ENCODE results near the gene ZC3H18.

Gene ZC3H18

DNA sequence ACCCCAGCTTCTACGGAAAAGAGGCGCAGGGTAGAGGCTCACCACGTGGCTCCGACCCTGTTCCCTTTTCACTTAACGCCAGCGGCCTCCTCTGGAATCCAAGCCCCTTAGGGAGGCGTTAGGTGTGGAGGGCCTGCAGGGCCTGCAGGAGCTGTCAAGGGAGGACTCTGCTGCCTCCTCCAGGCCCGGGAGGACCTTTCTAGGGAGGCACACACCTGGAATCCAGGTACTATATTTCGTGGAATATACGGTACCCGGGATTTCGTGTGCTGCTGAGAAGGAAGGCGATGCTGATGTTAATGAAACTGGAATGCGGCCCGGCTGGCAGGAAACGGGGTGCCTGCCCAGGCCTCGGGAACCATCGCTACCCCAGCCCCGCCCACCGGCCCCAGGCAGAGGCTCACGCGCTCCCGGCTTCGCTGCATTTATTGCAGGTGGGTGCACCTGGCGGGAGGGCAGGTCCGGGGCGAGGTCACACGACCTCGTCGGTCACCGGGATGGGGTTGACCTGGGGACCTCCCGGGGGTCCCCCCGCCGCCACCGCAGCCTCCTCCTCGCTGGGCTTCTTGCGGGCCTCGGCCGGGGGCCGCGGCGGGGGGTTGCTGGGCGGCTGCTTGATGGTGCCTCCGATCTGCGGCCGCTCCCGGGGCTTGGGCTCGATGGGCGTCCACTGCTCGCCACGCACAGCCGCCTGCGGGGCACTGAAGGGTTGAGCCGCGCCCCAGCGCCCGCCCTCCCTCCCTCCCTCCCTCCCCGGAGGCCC, 72.9 kb downstream of the ZC3H18 start:
- no peak for DNase-seq

DNA sequence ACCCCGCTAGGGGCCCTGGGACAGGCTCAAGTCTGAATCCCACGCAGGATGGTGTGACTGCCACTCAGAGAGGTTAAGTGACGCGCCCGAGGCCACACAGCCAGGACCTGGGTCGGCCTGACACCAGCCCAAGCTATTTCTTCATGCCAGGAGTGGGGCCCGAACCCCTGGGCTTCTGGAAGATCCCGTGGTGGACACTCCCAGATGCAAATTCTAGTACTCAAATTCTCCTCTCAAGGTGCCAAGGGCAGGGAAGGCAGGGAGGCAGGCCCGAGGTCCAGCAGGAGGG, 73.4 kb downstream of the ZC3H18 start:
- DNase-seq, result no peak

DNA sequence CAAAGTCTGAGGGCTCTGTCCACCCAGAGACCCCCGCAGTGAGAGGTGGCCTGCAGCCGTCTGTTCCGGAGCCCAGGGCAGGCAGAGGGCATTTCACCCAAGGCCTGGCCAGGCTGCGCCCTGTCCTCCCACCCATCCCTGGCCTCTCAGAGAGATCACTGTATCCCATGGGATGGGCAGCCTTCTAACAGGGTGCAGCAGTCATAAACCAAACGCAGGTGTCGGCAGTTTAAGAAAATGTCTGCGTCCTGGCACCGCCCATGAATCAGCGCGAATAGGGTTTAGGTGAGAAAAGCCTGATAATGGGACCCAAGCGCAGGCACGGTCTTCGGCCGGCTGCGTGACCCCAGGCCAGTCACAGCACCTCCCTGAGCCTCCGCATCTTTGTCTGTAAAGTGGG, 75.3 kb downstream of the ZC3H18 start:
- no peak for DNase-seq

DNA sequence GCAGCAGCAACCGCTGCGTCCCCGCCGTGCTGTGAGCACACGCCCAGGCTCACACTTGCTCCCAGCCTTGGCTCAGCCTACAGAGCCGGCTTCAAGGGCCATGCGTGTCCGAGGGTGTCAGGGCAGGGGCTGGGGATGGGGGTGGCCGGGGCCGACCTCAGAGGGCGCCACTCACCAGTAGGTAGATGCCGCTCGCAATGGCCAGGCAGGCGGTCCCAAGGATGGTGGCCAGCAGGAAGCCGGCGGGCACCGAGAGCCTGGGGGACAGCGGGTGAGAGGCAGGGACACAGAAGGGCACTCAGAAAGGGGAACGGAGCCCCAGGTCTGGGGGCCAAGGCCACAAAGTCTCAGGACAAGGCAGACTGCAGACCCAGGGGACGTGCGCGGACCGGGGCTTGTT, 75.7 kb downstream of the ZC3H18 start:
- no peak for DNase-seq

DNA sequence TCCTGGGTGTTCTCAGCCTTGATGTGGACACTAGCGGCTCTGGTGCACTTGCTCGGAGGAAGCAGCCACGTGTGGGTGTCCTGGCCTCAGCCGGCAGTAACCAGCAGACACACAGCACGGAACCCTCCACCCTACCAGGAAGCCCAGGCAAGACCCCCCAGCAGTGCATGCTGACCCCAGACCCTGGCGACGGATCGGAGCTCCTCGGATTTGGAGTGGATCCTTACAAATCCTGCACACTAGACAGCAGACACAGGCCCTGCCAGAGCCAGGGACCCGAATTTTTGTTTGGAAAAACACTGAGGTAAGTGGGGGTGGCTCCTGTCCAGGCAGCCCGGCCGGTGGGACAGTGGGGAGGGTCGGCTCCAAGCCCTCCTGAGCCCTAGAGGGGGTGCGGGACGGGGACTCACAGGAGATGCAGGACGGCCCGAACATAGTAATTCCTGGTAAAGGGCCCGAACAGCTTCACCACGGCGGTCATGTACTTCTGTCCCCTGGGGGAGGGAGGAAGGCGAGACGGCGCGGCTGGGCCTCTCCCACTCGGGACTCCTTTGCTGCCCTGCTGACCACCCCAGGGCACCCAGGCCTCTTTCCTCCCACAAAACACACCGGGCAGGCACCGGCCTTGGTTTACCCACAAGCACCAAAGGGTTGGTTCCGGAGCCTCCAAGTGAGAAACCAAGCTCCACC, 76.3 kb downstream of the ZC3H18 start:
- DNase-seq, result no peak

DNA sequence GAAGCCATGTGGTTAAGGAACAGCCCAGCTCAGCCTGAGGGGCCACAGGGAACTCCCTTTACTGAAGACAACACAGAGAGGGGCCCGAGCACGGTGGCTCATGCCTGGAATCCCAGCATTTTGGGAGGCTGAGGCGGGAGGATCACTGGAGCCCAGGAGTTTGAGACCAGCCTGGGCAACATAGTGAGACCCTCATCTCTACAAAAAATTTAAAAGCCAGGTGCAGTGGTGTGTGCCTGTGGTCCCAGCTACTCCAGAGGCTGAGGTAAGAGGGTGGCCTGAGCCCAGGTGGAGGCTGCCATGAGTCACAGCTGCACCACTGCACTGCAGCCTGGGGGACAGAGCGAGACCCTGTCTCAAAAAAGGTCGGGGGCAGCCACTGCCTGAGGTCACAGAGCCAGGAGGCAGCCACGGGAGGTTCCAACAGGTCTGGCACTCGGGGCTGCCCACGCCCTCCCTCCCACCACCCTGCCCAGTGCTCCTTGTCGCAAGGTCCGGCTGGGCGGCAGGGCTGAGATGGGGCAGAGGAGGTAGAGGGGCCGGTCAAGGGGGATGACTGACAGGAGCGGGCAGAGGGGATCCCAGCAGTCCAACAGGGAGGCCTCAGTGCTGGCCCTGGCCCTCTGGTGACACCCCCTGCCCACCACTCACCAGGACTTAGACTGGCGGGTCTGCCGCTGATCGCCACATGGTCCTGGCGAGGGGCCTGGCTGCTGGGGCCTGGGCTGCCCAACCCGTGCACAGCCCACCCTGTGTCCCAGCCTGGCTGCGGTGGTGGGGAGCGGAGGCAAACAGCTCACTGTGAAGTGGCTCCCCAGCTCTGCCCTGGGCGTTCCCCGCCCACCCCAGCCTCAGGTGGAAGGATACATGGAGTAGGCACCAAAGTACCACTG, 77.2 kb downstream of the ZC3H18 start:
- DNase-seq, result no peak

DNA sequence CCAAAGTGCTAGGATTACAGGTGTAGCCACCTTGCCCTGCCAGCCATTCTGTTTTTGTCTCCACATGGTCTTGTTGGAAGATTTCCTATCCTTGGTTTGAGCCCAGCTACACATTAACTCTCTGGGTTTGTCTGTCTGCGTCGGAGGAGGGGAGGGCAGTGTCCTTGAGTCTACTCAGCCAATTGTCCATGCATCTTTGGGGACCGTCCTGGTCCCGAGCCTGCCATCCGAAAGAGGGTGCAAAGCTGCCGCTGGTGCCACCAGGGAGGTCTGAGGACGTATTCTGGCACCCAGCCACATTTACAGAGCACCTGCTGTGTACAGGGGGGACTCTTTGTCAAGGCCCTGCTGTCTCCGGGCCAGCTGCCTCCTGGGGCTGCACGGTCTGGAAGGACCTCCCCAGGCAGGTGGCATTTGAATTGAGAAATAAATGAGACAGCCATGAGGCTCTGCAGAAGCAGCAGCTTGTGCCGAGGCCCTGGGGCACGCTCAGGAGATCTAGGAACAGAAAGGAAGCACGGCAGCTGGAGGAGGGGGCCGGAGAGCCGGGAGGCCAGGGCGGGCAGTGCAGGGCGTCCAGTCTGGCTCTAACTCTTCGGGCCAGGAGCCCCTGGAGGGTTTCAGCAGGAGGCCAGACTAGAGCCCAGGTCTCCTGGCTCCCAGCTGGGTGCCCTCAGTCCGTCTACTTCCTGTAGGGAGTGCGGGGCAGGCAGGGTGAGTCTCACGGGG, 79.2 kb downstream of the ZC3H18 start:
- DNase-seq, result no peak

DNA sequence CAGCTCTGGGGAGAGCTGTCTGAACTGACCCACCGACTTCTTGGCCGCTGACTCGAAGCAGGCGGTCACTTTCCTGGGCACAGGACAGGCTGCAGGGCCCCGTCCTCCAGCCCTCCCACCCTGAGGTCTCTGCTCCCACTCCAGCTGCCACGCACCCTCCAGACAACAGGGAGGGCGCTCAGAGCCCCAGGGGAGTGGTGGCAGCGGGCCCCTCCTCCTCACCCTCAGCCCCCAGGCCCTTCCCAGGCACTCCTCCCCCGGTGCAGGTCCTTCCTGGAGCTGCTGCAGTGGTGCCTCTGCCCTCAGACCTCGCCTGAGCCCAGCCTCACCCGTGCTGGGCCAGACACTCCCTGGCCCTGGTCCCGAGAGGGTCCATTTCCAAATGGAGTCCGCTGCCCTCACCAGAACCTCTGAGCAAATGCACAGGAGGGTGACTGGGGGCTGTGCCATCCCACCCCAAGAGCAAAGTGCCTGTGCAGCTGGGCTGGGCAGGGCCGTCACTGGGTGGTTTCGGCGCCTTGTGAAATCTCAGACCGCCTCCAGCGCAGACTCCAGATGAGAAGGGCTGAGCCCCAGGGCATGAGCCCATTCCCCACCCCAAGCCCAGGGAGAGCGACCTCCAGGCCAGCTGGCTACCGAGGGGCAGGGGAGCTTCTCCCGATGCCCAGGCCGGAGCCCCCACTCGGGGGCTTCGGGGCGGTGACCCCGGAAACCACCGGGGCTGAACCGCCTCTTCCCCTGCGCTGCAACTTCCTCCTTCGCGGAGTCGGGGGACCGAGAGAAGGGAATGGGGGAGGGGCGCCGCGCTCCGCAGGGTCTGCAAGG, 79.9 kb downstream of the ZC3H18 start:
- no peak for DNase-seq

DNA sequence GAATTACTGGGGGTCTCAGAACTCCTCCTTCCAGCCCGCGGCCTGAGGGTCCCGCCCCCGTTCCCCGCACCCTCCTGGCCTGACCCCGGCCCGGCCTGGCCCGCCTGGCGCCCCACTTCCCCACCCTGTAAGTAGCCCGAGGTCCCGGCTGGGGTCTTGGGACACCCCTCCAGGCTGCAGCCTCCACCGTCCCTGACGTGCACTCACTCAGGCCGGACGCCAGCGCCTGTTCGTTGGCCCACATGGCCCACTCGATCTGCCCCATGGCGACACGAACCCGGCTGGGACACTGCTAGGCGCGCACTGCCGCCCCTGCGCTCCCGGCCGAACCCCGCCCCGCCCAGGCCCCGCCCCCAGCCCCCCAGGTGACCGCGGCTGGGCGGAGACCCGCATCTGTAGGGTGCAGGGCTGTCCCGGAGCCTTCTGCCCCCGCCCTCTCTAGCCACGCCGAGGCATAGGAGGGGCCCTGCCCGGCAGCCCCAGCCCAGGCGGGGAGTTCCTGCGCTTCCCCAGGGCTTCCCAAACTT, 80.6 kb downstream of the ZC3H18 start, which contains the start of gene CYBA:
CYBA (minus strand) TSS at position 305 of the 527 bp plus-strand sequence; CDS start at position 265, 40 bp downstream.
- peak; percentile 72 for DNase-seq

DNA sequence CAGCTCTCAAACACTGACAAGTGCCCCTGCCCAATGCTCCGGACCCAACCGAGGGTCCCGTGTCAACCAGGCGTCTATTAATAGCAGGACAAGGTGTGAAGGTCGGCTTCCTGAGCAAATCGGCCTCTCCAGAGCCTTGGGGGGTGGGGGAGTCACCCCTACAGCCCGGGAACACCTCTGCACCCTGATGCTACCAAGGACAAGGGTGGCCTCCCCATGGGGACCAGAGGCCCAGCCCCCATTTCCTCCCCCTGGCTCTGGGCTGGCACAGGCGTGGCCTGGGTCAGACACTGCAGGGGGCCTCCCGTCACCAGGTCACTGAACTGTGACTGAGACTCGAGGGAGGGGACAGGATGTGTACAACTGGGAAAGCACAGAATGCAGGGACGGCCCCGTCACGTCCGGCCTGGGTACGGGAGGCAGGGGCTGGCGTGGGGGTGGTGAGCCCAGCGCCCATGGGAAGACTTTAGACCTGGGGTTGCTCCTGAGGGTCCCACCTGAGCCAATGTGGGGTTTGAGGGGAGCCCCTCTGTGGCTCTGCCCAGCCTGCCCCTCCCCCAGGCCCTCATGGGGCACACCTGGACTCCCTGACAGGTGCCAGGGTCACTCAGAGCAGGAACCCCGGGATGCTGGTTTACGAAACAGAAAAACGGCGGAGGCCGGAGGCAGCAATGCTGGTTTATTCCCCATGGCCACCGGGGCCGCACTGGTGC, 81.2 kb downstream of the ZC3H18 start:
- no peak for DNase-seq

DNA sequence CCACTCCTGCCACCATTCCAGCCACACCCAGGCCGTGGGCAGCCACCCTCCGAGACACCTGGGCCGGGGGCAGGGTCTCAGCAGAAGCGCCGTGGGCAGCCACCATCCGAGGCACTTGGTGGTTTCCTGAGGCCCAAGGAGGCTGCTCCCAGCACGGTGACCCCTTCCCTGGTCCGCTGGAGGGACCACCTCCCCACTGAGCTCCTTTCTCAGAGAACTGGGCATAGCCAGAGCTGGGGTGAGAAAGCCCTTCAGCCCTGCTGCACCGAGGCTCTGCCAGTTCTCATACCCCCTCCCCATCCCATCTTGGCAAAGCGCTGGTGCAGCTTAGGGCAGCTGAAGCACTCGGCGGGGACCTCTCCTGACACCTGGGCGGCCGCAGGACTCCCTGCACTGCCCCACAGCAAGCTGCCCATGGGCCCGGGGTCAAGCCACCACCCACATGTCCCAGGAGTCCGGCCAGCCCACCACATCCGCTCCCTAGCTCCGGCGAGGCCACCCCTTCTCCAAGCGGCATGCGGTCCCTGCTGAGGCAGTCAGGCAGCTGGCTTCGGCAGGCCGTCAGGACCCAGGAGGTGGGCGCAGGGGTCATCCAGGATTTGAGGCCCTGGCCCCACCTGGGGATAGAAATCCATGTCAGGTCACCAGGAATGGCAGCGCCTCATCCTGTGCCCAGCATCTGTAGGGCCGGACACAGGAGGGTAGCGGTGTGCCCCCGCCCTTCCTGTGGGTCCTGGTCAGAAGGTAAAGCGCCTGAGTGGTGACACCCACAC, 82.0 kb downstream of the ZC3H18 start:
- no peak for DNase-seq

DNA sequence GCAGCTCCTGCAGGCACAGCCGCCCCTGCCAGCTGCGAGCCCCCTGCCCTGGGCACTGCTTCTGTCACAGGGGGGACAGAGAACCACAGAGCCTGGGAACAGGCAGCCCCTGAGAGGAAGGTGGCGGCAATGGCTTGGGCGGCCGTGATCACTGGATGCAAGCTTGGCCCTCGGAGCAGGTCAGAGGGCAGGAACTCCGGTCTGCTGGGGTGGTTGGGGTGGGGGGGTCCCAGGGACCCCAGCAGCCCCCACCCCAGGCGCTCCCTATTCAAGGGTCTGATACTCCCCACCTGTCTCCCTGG, 82.5 kb downstream of the ZC3H18 start:
- DNase-seq, result no peak

DNA sequence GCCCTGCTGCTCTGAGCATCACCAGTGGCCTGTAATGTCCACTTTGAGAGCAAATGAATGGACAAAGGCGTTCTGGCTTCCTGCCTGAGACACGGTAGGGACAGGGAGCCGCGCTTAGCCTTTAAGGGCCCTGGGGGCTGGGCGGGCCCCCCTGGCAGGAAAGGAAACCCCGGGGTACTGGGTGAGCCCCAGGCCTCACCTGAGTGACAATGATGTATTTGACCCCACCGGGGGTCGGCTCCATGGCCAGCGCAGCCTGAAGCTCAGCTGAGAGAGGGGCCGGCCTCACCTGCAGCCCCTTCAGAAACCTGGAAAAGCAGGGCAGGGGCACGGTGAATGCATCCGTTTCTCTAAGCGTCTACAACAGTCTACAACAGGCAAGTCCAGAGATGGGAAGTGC, 82.9 kb downstream of the ZC3H18 start:
- no peak for DNase-seq

DNA sequence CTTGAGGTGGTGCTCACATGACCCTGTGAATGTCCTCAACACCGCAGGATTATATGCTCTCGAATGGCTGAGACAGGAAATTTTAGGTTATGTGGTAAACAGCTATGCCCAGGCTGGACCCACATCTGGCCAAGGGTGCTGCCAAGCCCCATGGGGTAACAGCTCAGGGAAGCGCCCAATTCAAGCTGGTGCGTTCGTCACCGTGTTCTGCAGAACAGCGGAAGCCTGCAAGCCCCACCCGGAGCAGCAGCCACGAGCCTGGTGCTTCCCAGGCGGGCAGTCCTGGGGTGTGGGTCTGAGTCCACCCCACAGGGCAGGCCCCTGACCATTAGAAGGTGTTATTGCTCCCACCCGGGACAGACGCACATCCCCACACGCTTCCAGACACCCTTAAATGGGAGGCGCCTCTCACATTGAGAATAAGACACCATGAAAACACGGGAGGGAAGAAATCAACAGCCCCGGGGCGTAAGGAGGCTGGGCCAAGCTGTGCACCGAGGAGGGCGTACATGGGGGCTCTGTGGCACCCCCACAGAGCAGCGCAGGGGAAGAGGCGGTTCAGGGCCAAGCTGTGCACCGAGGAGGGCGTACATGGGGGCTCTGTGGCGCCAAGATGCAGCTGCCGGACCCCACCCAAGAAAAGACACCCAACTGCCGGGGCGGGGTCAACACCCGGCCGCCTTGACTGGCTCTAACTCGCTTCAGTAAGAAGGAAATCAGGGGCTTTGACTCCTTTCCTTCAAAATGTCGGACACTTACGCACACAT, 83.6 kb downstream of the ZC3H18 start:
- no peak for DNase-seq

DNA sequence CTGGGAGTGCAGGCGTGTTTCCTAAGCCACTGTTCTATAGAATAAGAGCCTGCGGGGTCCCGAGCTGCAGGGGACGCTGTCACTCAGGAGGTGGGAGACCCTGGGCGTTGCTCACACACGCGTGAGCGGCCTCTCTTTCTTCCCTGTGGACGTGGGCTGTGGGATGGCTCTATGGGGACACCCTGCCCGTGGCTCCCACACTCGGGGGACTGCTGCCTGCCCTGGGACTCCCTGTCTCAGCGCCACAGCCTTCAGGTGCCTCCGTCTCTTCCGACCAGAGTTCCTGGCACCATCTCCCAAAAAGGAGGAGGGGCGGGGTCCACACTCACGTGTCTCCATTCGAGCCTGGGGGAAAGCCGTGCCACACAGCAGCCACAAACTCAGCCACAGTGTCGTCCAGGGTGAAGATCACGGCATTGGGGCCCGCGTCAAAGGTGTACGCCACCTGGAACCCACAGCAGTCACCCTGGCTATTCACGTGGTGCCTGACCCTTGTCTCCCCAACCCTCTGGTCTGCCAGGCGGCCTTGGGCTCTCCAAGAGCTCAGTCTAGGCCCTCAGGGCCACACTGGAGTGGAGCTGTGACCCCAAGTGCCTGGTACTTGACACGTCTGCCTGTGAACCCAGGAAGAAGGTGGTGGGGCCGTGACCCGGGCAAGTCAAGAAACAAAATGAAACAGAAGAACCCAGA, 84.3 kb downstream of the ZC3H18 start:
- DNase-seq, result no peak

DNA sequence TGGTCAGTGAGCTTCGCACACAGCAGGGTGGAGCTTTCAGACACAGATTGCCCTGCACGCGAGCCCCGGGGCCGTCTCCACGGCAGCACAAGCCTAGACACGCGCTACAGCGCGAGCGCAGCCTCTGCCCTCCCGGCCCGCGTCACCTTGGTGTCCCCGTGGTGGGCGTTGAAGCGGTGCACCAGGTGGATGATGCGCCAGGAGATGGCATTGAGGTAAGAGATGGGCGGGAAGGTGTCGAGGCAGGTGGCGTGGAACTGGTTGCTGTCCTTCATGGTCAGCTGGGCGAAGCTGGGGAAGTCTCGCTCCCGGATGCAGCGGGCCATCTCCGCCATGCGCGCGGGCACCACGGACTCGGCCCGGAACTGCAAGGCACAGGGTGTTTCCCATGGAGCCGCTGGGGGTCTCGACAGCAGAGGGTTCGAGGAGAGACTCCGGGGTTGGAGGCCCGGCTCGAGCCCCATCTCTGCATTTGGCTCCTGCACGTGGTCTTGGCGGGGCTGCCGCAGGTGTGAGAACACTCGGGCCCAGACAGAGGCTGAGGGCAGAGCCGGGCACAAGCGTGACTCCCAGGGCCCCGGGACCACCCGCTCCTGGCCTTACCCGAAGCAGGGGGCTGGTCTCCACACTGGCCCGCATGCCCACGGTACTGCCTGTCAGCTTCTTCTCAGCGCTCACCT, 85.0 kb downstream of the ZC3H18 start:
- no peak for DNase-seq

DNA sequence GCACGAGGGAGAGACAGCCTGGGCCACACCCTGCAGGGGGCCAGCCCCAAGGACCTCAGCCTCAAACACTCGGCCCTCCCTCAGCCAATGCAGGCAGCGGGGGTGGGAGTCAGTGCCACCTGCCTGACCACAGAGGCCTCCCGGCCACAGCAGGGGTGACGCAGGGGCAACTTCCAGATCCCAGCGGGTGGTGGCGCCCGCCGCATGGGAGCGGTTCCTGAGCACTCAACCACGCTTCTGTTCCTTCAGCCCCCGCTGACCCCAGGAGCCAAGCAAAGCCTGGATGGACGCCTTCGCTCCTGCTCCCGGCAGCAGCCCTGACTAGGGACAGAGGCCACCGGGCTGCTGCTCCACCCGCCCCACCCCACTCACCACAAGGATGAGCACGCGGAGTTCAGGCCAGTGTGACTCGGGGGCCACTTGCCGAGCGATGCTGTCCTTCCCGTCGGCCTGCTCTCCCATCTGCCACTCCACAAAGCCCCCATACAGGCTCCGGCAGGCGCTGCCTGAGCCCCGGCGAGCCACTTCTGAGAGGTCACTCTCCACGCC, 85.6 kb downstream of the ZC3H18 start:
- no peak for DNase-seq

DNA sequence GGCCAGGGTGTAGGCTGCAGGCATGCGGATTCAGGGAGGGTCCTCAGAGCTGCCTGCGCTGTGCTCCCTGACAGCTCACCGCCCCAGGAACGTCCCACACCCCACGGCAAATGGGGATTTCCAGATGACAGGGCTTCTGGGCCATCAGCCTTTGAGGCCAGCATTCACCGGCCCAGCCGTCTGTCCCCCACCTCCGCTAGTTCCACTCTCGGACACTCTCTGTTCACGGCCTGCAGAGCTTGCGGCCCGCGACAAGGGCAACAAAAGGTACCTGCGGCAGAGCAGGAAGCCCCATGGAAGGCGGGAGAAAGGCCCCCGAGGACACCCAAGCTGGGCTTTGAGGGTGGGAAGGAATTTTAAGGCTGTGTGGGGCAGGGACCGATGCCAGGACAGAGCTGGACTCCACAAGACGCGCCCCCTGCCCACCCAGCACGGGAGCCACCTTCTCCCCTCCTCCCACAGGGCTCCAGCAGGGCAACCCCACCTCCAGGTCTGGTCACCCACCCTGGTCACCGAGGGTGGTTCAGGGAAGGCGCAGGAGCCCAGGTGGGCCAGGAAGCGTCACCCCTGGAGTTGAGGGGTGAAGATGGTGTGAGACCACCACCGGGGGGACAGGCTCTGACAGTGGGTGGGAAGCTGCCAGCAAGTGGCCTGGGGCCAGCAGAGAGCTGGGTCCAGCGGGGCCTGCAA, 86.2 kb downstream of the ZC3H18 start:
- no peak for DNase-seq

All from EL (cell line).